K562 (cell line): ENCODE results near the gene LCN12. TPM values are rescaled to one million over a fixed set of nuclear protein-coding genes. Genes with fewer than 3 reads are reported as not detected.
A peak's percentile ranks its signal among the peaks of the same experiment; 100 is the strongest.

Experiments used
- ATAC-seq: fragments of 200-7000 bp; cut with Tn5 transposase; 3 replicates; pipeline ENCODE4 v1.9.1; 2020; ENCODE audit warnings: moderate library complexity
- BruUV-seq: library from RNA; stranded (reverse); fragments of 400-500 nt; replicated peaks from 2 replicates; lab custom pipeline; 2021; lab: Mats Ljungman, UMichigan
- CTCF ChIA-PET: fragments of 300-600 bp; formaldehyde crosslinking; extraction: SDS; loops from one replicate; lab custom pipeline; 2021; ENCODE audit warnings: low intra/inter-chr PET ratio; lab: Yijun Ruan, JAX
- POLR2A ChIA-PET: fragments of 300-600, 350-650 bp; sonication (Branson Sonifier 250); formaldehyde crosslinking; extraction: SDS; loops from one replicate; lab custom pipeline; 2021; ENCODE audit warnings: antibody characterized with exemption, inconsistent platforms; lab: Yijun Ruan, JAX
- DNase-seq, 4 experiments: peaks; one replicate each; pipeline versions ENCODE4 v3.0.0 to v3.0.0-alpha.2; 2011 to 2018; ENCODE audit warnings: low spot score in 3 of 4, mixed read lengths in 3 of 4; ENCODE audit errors: extremely low read depth in 1 of 4
- FAIRE-seq: peaks from 2 replicates; lab custom pipeline; 2011; peaks lifted over from hg19 to GRCh38; lab: Jason Lieb, UNC
- H2AFZ ChIP-seq: 2 replicates; pipeline ENCODE4 v1.6.0; 2011; ENCODE audit warnings: low read depth, low read length, control low read depth, inconsistent platforms
- H3K27ac ChIP-seq: fragments of 200-600 bp; 3 replicates; pipeline ENCODE4 v1.8.0; 2011; ENCODE audit warnings: low read depth, mild to moderate bottlenecking, control low read depth, inconsistent platforms, low read length, moderate library complexity, mixed read lengths; ENCODE audit errors: extremely low read depth
- H3K27me3 ChIP-seq, 2 experiments: fragments of 300-600 bp in 1 of 2; 2 replicates in 1 of 2; 3 replicates in 1 of 2; pipeline versions ENCODE4 v1.6.0 to v1.8.0; 2011; ENCODE audit warnings: inconsistent platforms in 2 of 2, low read length in 2 of 2, mild to moderate bottlenecking in 1 of 2, mixed read lengths in 1 of 2, moderate library complexity in 1 of 2; ENCODE audit not compliant: control insufficient read depth in 2 of 2, insufficient read depth in 2 of 2
- H3K36me3 ChIP-seq: fragments of 300-600 bp; 3 replicates; pipeline ENCODE4 v1.8.0; 2011; ENCODE audit warnings: mild to moderate bottlenecking, low read length, inconsistent platforms; ENCODE audit not compliant: control insufficient read depth, insufficient read depth
- H3K4me1 ChIP-seq, 2 experiments: fragments of 200-600 bp in 1 of 2; replicated peaks in 1 of 2; 2 replicates in 1 of 2; 3 replicates in 1 of 2; pipeline versions ENCODE4 v1.5.1 to v1.8.0; 2011; ENCODE audit warnings: inconsistent platforms in 2 of 2, low read length in 2 of 2, mild to moderate bottlenecking in 1 of 2, mixed read lengths in 1 of 2, moderate library complexity in 1 of 2; ENCODE audit not compliant: control insufficient read depth in 2 of 2, insufficient read depth in 2 of 2
- H3K4me2 ChIP-seq: 2 replicates; pipeline ENCODE4 v1.6.1; 2011; ENCODE audit warnings: low read length, control low read depth, inconsistent platforms, mixed read lengths; ENCODE audit not compliant: insufficient read depth
- H3K4me3 ChIP-seq: fragments of 200-600 bp; sonication (generic), shearing (Covaris generic); 2 replicates; pipeline ENCODE4 v1.5.1; 2016; ENCODE audit warnings: control low read depth, inconsistent platforms
- H3K79me2 ChIP-seq: fragments of 200-600 bp; 3 replicates; pipeline ENCODE4 v1.8.0; 2011; ENCODE audit warnings: low read length, inconsistent platforms; ENCODE audit not compliant: control insufficient read depth, insufficient read depth
- H3K9ac ChIP-seq, 2 experiments: 2 replicates each; pipeline versions ENCODE4 v1.6.0 to v1.6.1; 2011; ENCODE audit warnings: low read depth in 2 of 2, low read length in 2 of 2, control low read depth in 1 of 2, inconsistent platforms in 1 of 2, mild to moderate bottlenecking in 1 of 2, mixed read lengths in 1 of 2; ENCODE audit not compliant: insufficient read depth in 1 of 2
- H3K9me1 ChIP-seq: one replicate; pipeline ENCODE4 v1.6.0; 2011; ENCODE audit warnings: inconsistent platforms, mild to moderate bottlenecking, low read length, moderate library complexity; ENCODE audit not compliant: control insufficient read depth, insufficient read depth
- H3K9me3 ChIP-seq: replicated peaks from 2 replicates; pipeline ENCODE4 v1.5.1; 2011; ENCODE audit warnings: low read depth, low read length, inconsistent platforms; ENCODE audit not compliant: control insufficient read depth, insufficient read depth
- H4K20me1 ChIP-seq: replicated peaks from 2 replicates; pipeline ENCODE4 v1.6.1; 2011; ENCODE audit warnings: low read length, inconsistent platforms, mixed read lengths; ENCODE audit not compliant: control insufficient read depth, insufficient read depth
- BRF1 ChIP-seq: IDR thresholded peaks from 3 replicates; pipeline ENCODE4 v1.6.1; 2011; ENCODE audit warnings: borderline replicate concordance, mild to moderate bottlenecking; ENCODE audit not compliant: insufficient read length; ENCODE audit errors: extremely low read depth
- FOXK1 ChIP-seq: sonication (generic); formaldehyde crosslinking; IDR thresholded peaks from 2 replicates; pipeline ENCODE4 v1.8.0; 2022; ENCODE audit warnings: missing genetic modification reagents, mild to moderate bottlenecking, borderline replicate concordance
- FUS ChIP-seq: fragments of 200-400 bp; formaldehyde crosslinking; optimal IDR thresholded peaks from 2 replicates; pipeline ENCODE3; 2017; ENCODE audit warnings: low read depth, low read length
- HNRNPL ChIP-seq: fragments of 200-400 bp; formaldehyde crosslinking; IDR thresholded peaks from 2 replicates; pipeline ENCODE4 v1.6.1; 2017; ENCODE audit warnings: low read depth, mild to moderate bottlenecking, low read length
- NBN ChIP-seq: fragments of 450-650 bp; IDR thresholded peaks from 2 replicates; pipeline ENCODE4 v1.6.1; 2016; ENCODE audit warnings: low read depth, mild to moderate bottlenecking
- RCOR1 ChIP-seq, 2 experiments: IDR thresholded peaks; 2 replicates each; pipeline ENCODE4 v1.6.1; 2012; ENCODE audit warnings: low read depth in 2 of 2, low read length in 2 of 2, borderline replicate concordance in 1 of 2, improper control_type of control experiment in 1 of 2
- SMARCB1 ChIP-seq: IDR thresholded peaks from 2 replicates; pipeline ENCODE4 v1.6.1; 2011; ENCODE audit warnings: improper control_type of control experiment, low read depth; ENCODE audit not compliant: insufficient read length
- ZNF75A ChIP-seq: fragments of 450-650 bp; formaldehyde crosslinking; IDR thresholded peaks from 2 replicates; pipeline ENCODE4 v1.4.0; 2020; ENCODE audit warnings: mild to moderate bottlenecking
- WGBS: fragments of 100-300 bp; shearing (Covaris generic); methylation state at CpG from one replicate; pipeline ENCODE4 v1.1.6; 2016; ENCODE audit warnings: low coverage, mixed read lengths; ENCODE audit not compliant: insufficient coverage; ENCODE audit errors: missing lambda C conversion rate; 5-methylcytosine and 5-hydroxymethylcytosine counted together
- in situ Hi-C: fragments of 300-500 bp; cut with MboI; formaldehyde crosslinking; loops from 4 replicates; pipeline ENCODE4 v1.15.0; 2018; ENCODE audit warnings: inconsistent platforms, mixed read lengths
- intact Hi-C: fragments of 100-400 bp; cut with micrococcal nuclease; formaldehyde crosslinking; loops from 2 replicates; pipeline ENCODE4 v1.14.2; 2022
- polyA plus RNA-seq, 8 experiments: library from polyadenylated mRNA; depleted of rRNA in 4 of 8; stranded (reverse) in 5 of 8; unstranded in 3 of 8; fragments of >200 nt; fragmentation: Nextera tagmentation in 2 of 8; fragmentation: Illumina TruSeq in 1 of 8; extraction: Ambion mirVana in 2 of 8; extraction: Trizol in 1 of 8; gene quantifications; 2 replicates each; pipeline versions ENCODE4 v1.2.1 to v1.2.3, GENCODE V29; 2011 to 2014; ENCODE audit warnings: inconsistent platforms in 1 of 8, missing spikeins in 1 of 8
- total RNA-seq, 7 experiments: library from RNA; depleted of rRNA in 6 of 7; stranded (reverse); fragments of >200 nt in 6 of 7; fragmentation: Illumina TruSeq in 2 of 7; extraction: Trizol in 2 of 7; gene quantifications; 2 replicates each; pipeline versions ENCODE4 v1.2.1 to v1.2.3, GENCODE V29; 2011 to 2021; ENCODE audit warnings: low replicate concordance in 1 of 7
- TF ChIP-seq, protein P1 (sequence below): fragments of 450-650 bp; conservative IDR thresholded peaks from 2 replicates; pipeline ENCODE4 v1.6.1; 2016; ENCODE audit warnings: missing genetic modification characterization, low read depth, mild to moderate bottlenecking, control low read depth, missing compliant biosample characterization
- TF ChIP-seq, protein P2 (sequence below): IDR thresholded peaks from 2 replicates; pipeline ENCODE4 v1.6.1; 2011; ENCODE audit not compliant: insufficient read length; ENCODE audit errors: extremely low read depth
- TF ChIP-seq, protein P3 (sequence below): fragments of 450-650 bp; formaldehyde crosslinking; IDR thresholded peaks from 2 replicates; pipeline ENCODE4 v1.4.0; 2020; ENCODE audit warnings: mild to moderate bottlenecking, moderate library complexity

LCN12 gene
- total and polyA plus RNA-seq, 9 of the 15 experiments (the other 6 are each of a cell fraction or from before 2014, with no cell fraction given), result 0.05 TPM; not detected in 8

DNA sequence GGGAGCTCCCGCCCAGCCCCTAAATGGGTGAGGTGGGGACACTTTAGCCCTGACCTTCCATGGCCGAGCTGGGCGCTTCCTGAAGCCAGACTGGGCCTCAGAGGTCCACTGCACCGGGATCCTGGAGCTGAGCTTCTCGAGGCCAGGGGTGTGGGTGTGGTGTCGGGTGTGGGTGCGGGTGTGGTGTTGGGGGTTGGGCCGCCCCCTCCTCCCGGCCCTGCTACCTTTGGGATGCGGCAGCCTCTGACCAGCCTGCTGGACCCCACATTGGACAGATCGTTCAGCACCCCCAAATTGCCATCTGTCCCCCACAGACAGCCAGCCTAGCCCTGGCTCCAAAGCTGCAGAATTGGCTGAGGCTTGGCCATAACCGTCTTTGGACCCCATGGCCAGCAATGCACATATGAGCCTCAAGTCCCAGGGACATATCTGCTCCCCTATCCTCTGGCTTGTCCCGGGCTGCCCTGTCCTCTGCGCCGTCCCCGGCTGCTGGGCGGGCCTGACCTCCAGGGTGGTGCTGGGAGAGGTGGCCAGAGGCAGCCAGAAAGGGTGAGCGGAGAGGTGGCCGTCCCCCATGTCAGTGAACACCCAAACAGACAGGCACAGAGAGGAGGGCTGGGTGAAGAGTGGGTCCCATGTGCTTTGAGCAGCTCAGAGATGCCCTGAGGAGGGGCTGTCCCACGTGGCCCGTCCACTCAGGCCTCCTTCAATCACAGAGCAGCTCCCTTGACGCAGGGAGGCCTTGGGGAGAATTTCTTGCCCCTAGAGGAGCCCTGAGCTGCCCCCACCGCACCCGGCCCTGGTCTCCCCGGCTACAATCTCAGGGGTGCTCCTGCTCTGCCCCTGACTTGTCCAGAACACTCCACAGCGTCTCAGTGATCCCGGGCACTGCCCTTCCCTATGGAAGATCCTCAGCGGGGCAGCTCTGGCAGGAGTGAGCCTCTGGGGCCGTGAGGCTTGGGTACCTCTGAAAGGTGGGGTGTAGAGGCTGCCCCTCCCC, 21.8 kb downstream of the LCN12 start:
- H3K9me1 ChIP-seq, result no peaks in the 10 kb centered on the region
- intact Hi-C loops, result loop anchor here (2.0 kb wide), 1 partner anchor 61 kb away; no protein-coding TSS in a partner anchor
- H4K20me1 ChIP-seq, result no peaks in the 10 kb centered on the region
- no peak overlapping the region for H2AFZ ChIP-seq
- ChIA-PET CTCF (no interaction called here), POLR2A (interaction anchor here (0.6 to 1.6 kb wide), 6 partner anchors 9 to 470 kb away, joined by 3 to 6 read pairs (median 4); partner anchors contain the start of gene PAXX)
- ATAC-seq, result no peak
- BruUV-seq, result no TSS peak
- H3K27ac ChIP-seq, result no peak overlapping the region
- no peak overlapping the region for H3K4me2 ChIP-seq
- peak in 2 of 4 experiments; percentile 43 to 44 for DNase-seq
- in situ Hi-C loops, result no loop called here
- WGBS, result 50% methylated on average over 25 of the region's 29 CpGs
- peaks cover 0 to 90% of the 10 kb centered on the region in 2 experiments; a peak in 4 of 5 replicates for H3K4me1 ChIP-seq
- no peaks in the 10 kb centered on the region for H3K27me3 ChIP-seq
- no peaks in the 10 kb centered on the region for H3K9me3 ChIP-seq
- H3K4me3 ChIP-seq, result no peak overlapping the region
- H3K79me2 ChIP-seq, result no peaks in the 10 kb centered on the region
- no peaks in the 10 kb centered on the region for H3K36me3 ChIP-seq
- no peak for FAIRE-seq
- peak overlapping the region in 1 of 2 experiments; percentile 73; a peak in 2 of 4 replicates for H3K9ac ChIP-seq
- TF ChIP-seq FOXK1 (CRISPR knock-in tag) (no peak), RCOR1 (IDR thresholded peaks at IDR 0.05; ENCODE audit: borderline replicate concordance in 1 of 2, low read depth in 2 of 2, low read length in 2 of 2) (no peak), ZNF75A (CRISPR knock-in tag) (no peak), HNRNPL (no peak), NBN (no peak), BRF1 (no peak), SMARCB1 (no peak), FUS (no peak)
- TF ChIP-seq, protein P1, sequence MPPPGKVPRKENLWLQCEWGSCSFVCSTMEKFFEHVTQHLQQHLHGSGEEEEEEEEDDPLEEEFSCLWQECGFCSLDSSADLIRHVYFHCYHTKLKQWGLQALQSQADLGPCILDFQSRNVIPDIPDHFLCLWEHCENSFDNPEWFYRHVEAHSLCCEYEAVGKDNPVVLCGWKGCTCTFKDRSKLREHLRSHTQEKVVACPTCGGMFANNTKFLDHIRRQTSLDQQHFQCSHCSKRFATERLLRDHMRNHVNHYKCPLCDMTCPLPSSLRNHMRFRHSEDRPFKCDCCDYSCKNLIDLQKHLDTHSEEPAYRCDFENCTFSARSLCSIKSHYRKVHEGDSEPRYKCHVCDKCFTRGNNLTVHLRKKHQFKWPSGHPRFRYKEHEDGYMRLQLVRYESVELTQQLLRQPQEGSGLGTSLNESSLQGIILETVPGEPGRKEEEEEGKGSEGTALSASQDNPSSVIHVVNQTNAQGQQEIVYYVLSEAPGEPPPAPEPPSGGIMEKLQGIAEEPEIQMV (tag), result no peak
- TF ChIP-seq, protein P2, sequence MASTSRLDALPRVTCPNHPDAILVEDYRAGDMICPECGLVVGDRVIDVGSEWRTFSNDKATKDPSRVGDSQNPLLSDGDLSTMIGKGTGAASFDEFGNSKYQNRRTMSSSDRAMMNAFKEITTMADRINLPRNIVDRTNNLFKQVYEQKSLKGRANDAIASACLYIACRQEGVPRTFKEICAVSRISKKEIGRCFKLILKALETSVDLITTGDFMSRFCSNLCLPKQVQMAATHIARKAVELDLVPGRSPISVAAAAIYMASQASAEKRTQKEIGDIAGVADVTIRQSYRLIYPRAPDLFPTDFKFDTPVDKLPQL, result no peak
- TF ChIP-seq, protein P3, sequence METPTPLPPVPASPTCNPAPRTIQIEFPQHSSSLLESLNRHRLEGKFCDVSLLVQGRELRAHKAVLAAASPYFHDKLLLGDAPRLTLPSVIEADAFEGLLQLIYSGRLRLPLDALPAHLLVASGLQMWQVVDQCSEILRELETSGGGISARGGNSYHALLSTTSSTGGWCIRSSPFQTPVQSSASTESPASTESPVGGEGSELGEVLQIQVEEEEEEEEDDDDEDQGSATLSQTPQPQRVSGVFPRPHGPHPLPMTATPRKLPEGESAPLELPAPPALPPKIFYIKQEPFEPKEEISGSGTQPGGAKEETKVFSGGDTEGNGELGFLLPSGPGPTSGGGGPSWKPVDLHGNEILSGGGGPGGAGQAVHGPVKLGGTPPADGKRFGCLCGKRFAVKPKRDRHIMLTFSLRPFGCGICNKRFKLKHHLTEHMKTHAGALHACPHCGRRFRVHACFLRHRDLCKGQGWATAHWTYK (CRISPR knock-in tag), result no peak
